ENCODE results near the gene CRYGS.
"Not testable (repeated sequence)": the region's sequence is repeated elsewhere in the genome, so short reads cannot be mapped to it uniquely, and the experiment has no call there.

- TF ChIP-seq, protein P1, sequence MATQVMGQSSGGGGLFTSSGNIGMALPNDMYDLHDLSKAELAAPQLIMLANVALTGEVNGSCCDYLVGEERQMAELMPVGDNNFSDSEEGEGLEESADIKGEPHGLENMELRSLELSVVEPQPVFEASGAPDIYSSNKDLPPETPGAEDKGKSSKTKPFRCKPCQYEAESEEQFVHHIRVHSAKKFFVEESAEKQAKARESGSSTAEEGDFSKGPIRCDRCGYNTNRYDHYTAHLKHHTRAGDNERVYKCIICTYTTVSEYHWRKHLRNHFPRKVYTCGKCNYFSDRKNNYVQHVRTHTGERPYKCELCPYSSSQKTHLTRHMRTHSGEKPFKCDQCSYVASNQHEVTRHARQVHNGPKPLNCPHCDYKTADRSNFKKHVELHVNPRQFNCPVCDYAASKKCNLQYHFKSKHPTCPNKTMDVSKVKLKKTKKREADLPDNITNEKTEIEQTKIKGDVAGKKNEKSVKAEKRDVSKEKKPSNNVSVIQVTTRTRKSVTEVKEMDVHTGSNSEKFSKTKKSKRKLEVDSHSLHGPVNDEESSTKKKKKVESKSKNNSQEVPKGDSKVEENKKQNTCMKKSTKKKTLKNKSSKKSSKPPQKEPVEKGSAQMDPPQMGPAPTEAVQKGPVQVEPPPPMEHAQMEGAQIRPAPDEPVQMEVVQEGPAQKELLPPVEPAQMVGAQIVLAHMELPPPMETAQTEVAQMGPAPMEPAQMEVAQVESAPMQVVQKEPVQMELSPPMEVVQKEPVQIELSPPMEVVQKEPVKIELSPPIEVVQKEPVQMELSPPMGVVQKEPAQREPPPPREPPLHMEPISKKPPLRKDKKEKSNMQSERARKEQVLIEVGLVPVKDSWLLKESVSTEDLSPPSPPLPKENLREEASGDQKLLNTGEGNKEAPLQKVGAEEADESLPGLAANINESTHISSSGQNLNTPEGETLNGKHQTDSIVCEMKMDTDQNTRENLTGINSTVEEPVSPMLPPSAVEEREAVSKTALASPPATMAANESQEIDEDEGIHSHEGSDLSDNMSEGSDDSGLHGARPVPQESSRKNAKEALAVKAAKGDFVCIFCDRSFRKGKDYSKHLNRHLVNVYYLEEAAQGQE (tag by site-specific recombination; IDR thresholded peaks at IDR 0.05), result not testable (repeated sequence)
- TF ChIP-seq ZNF350 (tag by site-specific recombination; IDR thresholded peaks at IDR 0.05); ELK4 (IDR thresholded peaks at IDR 0.05; ENCODE audit: borderline replicate concordance, low read depth, low read length): not testable (repeated sequence)
Observed at GRCh38 chr3:186499949-186500348, 44.2 kb downstream of the CRYGS start.
